Astrocyte of the hippocampus (primary cell): ENCODE data around the gene ZP3.
A peak's percentile ranks its signal among the peaks of the same experiment; 100 is the strongest.
"Not testable (repeated sequence)": the region's sequence is repeated elsewhere in the genome, so short reads cannot be mapped to it uniquely, and the experiment has no call there.

Experiments used
- DNase-seq: peaks from one replicate; pipeline ENCODE4 v3.0.0; 2011; ENCODE audit warnings: low read depth, low spot score

The ZP3 gene

GRCh38 chr7:76405738-76406137 lies 19.0 kb upstream of the ZP3 start:
- DNase-seq, result no peak

DNA sequence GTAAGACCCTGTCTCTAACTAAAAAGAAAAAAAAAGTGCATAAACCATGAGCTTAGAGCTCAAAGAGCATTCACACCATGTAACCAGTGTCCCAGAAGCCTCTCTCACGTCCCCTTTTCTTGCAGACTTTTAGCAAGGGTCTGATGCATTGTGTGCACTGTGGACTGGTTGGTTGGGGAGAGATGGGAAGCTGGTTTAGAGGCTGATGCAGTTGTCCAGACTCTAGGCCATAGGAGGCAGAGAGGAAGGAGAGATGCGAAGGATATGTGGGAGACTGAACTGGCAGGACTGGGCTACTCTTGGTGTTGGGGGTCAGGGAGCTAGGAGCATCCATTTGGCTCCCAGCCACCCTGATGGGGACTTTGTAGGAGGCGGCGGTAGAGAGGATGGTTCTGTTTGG lies 17.0 kb upstream of the ZP3 start:
- DNase-seq, result no peak

GRCh38 chr7:76408121-76408560 lies 16.6 kb upstream of the ZP3 start:
- no peak for DNase-seq

DNA sequence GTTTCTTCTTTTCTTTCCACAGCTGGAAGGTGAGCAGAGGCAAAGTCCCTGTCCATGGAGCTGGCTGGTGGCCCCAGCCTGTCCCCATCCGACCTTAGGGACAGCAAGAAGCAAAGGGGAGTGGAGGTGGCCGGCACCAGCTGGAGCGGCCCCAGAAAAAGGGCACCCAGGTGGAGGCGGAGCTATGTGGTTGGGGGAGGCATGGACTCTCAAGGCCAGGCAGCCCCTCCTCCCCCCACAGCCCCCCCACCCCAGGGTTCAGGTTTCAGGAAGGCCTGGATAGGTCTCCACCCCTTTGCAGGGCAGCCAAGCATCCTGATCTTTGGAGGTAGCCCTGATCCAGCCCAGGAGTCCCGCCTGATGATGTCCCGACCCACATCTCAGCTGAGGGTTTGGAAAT lies 15.2 kb upstream of the ZP3 start, which contains the start of gene SSC4D:
SSC4D (minus strand) TSS at position 161 of the 400 bp plus-strand sequence. CDS start 5,258 bp downstream, outside the sequence.
- no peak for DNase-seq

DNA sequence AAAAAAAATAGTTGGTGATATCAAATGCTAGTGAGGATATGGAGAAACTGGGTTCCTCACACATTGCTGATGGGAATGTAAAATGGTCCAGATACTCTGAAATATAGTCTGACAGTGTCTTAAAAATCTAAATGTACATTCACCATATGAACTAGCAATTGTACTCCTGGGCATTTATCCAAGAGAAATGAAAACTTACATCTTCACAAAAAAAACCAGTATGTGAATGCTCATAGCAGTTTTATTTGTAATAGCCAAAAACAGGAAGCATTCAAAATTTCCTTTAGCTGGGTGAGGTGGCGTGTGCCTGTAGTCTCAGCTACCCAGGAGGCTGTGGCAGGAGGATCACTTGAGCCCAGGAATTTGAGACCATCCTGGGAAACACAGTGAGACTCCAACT lies 13.1 kb upstream of the ZP3 start:
- DNase-seq, result no peak

- DNase-seq, result no peak
These were observed 12.5 kb upstream of the ZP3 start for GRCh38 chr7:76412249-76412648.

DNA sequence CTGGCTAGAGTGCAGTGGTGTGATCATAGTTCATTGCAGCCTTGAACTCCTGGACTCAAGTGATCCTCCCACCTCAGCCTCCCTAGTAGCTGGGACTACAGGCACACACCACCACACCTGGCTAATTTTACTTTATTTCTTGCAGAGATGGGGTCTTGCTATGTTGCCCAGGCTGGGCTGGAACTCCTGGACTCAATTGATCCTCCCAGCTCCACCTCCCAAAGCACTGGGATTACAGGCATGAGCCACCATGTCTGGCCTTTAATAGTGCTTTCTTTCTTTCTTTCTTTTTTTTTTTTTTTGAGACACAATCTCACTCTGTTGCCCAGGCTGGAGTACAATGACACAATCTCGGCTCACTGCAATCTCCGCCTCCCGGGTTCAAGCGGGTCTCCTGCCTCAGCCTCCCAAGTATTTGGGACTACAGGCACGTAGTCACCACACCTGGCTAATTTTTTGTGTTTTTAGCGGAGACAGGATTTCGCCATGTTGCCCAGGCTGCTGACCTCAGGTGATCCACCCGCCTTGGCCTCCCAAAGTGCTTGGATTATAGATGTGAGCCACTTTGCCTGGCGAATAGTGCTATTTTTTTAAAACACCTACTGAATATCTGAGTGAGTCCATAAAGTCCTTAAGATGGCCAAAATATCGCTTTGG lies 7.0 kb upstream of the ZP3 start:
- DNase-seq, result not testable (repeated sequence)

GRCh38 chr7:76421097-76421496 lies 3.7 kb upstream of the ZP3 start:
- peak; percentile 92 for DNase-seq

DNA sequence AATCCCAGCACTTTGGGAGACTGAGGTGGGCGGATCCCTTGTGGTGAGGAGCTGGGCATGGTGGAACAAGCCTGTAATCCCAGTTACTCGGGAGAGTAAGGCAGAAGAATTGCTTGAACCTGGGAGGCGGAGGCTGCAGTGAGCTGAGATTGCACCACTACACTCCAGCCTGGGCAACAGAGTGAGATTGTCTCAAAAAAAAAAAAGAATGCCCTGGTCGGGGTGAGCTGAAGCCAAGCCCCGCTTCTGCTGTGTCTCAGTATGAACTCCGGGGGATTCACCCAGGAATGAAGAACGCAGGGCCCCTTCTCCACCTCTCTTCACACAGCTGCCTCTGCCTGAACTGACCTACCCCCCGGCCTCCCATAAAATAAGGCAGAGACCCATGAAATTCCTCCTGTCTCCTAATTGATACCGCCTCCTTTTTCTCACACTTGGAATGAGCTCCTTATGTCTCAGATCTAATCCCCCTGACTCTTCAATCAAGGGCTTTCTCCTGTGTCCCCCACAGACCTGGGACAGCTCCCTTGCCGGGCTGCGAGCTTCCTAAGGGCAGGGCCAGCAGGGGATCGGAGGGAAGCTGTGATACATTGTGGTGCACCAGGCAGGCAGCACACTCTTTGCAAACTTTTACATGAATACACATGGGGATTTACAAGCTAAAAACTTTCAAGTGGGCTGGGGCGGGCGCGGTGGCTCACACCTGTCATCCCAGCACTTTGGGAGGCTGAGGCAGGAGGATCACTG lies 911 bp upstream of the ZP3 start:
- peak; percentile 56 for DNase-seq

- no peak for DNase-seq
These were observed 406 bp downstream of the ZP3 start for GRCh38 chr7:76425156-76425555.

DNA sequence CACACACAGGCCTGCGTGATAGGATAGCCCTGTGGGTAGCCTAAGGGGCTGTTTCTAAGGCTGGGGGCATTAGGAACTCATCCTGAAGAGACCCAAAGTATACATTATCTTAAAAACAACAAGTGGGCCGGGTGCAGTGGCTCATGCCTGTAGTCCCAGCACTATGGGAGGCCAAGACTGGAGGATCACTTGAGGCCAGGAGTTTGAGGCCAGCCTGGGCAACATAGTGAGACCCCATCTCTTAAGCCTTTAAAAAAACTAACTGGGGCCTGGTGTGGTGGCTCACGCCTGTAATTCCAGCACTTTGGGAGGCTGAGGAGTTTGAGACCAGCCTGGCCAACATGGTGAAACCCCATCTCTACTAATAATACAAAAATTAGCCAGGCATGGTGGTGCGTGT lies 808 bp downstream of the ZP3 start:
- DNase-seq, result not testable (repeated sequence)

DNA sequence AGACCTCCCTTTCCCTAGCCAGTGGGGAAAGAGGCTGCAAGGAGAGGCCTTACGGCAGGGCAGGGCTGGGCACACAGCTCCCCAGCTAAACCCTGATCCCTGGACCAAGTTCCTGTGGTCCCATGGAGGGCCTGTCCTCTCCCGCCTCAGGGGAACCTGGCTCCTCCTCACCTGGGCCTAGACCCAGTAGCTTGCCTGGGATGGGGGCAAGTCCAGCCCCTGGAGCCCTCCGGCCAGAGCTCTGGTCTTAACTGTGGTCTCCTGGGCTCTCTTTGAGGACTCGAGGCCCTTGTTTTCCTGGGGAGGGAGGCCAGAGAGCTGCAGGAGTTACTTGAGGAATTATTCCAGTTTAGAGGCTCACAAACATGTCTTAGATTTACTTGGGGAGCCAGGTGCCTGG lies 1.5 kb downstream of the ZP3 start:
- no peak for DNase-seq

- DNase-seq, result no peak
These were observed 2.9 kb downstream of the ZP3 start for GRCh38 chr7:76427635-76428034.

- no peak for DNase-seq
These were observed 3.5 kb downstream of the ZP3 start for GRCh38 chr7:76428149-76428823.

GRCh38 chr7:76428868-76429805 lies 4.4 kb downstream of the ZP3 start:
- no peak for DNase-seq

DNA sequence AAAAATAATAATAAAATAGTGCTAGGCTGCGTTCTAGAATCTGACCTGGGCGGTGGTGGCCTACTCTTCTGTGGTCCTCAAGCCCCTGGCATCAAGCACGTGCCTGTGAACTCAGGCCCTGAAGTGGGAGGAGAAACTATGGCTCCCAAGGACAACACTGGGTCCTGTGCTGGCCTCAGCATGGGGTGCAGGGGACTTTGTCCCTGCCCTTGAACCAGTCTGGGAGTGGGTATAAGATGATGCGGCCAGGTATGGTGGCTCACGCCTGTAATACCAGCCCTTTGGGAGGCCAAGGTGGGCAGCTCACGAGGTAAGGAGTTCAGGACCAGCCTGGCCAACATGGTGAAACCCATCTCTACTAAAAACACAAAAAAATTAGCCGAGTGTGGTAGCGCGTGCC lies 5.5 kb downstream of the ZP3 start:
- no peak for DNase-seq

DNA sequence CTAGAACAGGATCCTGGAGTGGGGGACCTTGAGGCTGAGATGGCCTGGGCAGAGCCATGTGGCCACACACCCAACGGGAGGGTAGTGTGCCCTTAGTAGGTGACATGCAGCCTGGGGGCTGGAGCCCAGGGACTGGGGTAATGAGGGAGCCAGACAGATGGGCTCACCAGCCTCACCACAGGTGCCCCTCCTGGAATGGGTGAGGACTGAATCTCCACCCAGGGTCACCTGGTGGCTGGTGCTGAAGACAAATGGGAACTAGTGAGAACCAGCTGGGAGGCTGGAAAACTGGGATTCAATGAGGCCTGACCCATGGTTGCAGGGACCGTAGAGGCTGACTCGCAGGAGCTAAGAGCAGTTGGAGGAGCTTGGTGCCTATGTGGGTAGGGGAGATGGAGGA lies 6.1 kb downstream of the ZP3 start:
- no peak for DNase-seq

GRCh38 chr7:76437873-76438272 lies 13.1 kb downstream of the ZP3 start:
- DNase-seq, result peak; percentile 90

GRCh38 chr7:76439120-76439888 lies 14.6 kb downstream of the ZP3 start:
- not testable (repeated sequence) for DNase-seq

GRCh38 chr7:76440404-76440803 lies 15.7 kb downstream of the ZP3 start:
- not testable (repeated sequence) for DNase-seq

- not testable (repeated sequence) for DNase-seq
These were observed 17.0 kb downstream of the ZP3 start for GRCh38 chr7:76441792-76442191.
